WERI-Rb-1 (cell line): Measurements from ENCODE around the gene MMP17.
A peak's percentile ranks its signal among the peaks of the same experiment; 100 is the strongest.

Source experiments
- DNase-seq: peaks from one replicate; pipeline ENCODE4 v3.0.0-alpha.2; 2020
- H3K27ac ChIP-seq: fragments of 250-450 bp; sonication (Bioruptor Pico); 2 replicates; pipeline ENCODE4 v1.5.1; 2020; ENCODE audit warnings: mild to moderate bottlenecking, moderate library complexity
- H3K27me3 ChIP-seq: fragments of 250-450 bp; sonication (Bioruptor Pico); 2 replicates; pipeline ENCODE4 v1.5.1; 2021; ENCODE audit warnings: mild to moderate bottlenecking, low read depth, moderate library complexity; ENCODE audit not compliant: insufficient read depth, severe bottlenecking
- H3K36me3 ChIP-seq: fragments of 250-450 bp; sonication (Bioruptor Pico); 2 replicates; pipeline ENCODE4 v1.5.1; 2020; ENCODE audit warnings: mild to moderate bottlenecking, moderate library complexity
- H3K4me3 ChIP-seq: 2 replicates; pipeline ENCODE4 v1.5.1; 2011; ENCODE audit warnings: low read depth, mild to moderate bottlenecking, control low read depth, low read length
- H3K9me3 ChIP-seq: fragments of 250-450 bp; sonication (Bioruptor Pico); 2 replicates; pipeline ENCODE4 v1.5.1; 2021; ENCODE audit warnings: mild to moderate bottlenecking, moderate library complexity; ENCODE audit not compliant: severe bottlenecking
- CTCF ChIP-seq: IDR thresholded peaks from 2 replicates; pipeline ENCODE4 v1.5.1; 2011; ENCODE audit warnings: low read depth, mild to moderate bottlenecking, control low read depth, inconsistent platforms, low read length

Gene MMP17

GRCh38 chr12:131818821-131819585 is 9.2 kb upstream of the MMP17 start:
- Histone ChIP-seq H3K27ac (no peak overlapping the region), H3K4me3 (no peak overlapping the region), H3K27me3 (no peaks in the 10 kb centered on the region), H3K9me3 (no peaks in the 10 kb centered on the region), H3K36me3 (no peaks in the 10 kb centered on the region)
- DNase-seq, result no peak
- TF ChIP-seq CTCF, result no peak

DNA sequence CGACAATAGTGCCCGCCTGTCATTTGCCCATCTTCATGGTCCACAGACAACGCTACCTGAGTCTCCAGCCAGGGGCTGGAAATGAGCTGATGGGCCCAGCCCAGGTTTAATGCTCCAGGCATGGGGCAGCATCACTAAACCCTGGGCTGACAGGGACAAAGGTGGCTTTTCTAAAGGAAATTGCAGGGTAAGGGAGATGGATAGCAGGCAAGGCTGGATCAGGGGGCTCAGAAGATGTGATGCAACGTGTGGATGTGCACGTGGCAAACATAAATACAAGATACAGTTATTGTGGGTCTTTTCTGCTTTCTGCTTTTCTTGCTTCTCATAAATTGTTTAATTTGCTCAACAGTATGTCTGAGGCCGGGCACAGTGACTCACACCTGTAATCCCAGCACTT is 3.7 kb upstream of the MMP17 start:
- TF ChIP-seq CTCF, result no peak
- H3K27ac ChIP-seq, result no peak overlapping the region
- no peak for DNase-seq
- H3K9me3 ChIP-seq, result no peaks in the 10 kb centered on the region
- no peaks in the 10 kb centered on the region for H3K27me3 ChIP-seq
- no peak overlapping the region for H3K4me3 ChIP-seq
- H3K36me3 ChIP-seq, result no peaks in the 10 kb centered on the region

GRCh38 chr12:131825146-131825892 is 2.9 kb upstream of the MMP17 start:
- no peaks in the 10 kb centered on the region for H3K27me3 ChIP-seq
- H3K9me3 ChIP-seq, result no peaks in the 10 kb centered on the region
- H3K4me3 ChIP-seq, result no peak overlapping the region
- DNase-seq, result no peak
- no peaks in the 10 kb centered on the region for H3K36me3 ChIP-seq
- H3K27ac ChIP-seq, result no peak overlapping the region
- TF ChIP-seq CTCF, result no peak

DNA sequence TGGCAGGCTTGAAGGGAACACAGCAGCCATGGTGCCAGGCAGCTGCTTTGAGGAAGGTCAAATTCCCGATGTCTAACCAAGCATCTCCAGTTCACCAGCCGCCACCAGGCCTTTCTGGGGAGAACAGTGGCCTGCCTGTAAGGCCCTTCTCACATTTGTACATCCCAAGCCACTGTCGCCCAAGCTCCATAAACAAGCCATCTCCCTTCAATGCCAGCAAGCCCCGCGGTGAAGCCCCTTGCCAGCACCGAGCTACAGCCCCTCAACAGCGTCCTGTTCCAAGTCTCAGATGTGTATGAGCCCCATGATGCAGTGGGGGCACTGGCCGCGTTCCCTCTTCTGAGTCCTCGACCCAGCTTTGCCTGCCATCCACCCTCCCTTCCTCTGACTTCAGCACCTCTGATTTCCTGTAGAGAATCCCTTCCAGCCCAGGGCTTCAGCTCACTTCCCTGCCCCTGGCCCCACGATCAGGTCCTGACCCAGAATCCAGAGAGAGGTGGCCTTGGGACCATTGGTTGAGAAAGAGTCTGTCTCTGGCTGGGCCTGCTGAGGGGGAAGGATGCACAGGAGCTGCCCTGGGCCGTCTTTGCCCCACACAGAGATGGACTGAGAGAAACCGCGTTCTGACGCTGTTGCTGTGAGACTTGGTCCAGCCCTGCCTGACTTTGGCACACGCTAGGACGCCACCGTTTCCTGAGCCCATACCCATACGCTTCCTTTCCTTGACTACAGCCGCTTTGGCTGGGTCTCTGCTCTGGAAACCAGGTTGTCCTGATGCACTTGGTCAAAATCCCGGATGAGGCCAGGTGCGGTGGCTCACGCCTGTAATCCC is 1.9 kb upstream of the MMP17 start:
- no peaks in the 10 kb centered on the region for H3K36me3 ChIP-seq
- no peaks in the 10 kb centered on the region for H3K9me3 ChIP-seq
- no peak overlapping the region for H3K27ac ChIP-seq
- no peak for DNase-seq
- TF ChIP-seq CTCF, result no peak
- no peaks in the 10 kb centered on the region for H3K27me3 ChIP-seq
- H3K4me3 ChIP-seq, result no peak overlapping the region

DNA sequence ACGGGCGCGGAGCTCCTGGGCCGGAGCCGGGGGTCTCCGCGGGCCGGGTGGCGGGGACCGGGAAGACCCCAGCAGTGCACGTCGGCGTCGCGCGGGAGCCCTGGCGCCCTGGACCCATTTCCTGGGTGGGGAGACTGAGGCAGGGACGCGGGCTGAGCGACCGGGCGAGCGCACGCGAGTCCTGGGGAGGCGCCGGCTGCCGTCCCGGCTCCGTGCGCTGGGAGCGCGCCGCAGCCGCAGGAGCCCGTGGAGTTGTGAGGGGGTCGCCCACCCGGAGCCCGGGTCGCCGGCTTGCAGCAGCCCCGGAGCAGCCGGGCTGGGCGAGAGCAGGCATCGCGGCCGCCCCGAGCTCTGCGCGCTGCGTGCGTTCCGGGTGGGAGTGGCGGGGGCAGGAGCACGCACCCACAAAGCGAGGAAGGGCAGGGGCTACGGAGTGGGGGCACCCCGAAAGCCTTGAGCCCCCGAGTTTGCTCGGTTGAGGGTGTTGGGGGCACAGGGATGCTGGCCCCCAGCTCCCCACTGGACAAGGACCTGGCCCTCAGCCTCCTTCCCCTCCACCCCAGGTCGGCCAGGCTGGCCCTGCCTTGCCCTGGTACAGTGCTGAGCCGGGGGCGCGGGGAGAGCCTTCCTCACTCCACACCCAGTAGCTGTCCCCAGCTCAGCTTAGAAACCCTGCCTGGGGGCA is 620 bp downstream of the MMP17 start:
- DNase-seq, result peak; percentile 40
- no peaks in the 10 kb centered on the region for H3K27me3 ChIP-seq

More for the DNA sequence above, 620 bp downstream of the MMP17 start:
- TF ChIP-seq CTCF, result no peak
- no peak overlapping the region for H3K27ac ChIP-seq
- H3K9me3 ChIP-seq, result no peaks in the 10 kb centered on the region
- H3K36me3 ChIP-seq, result no peaks in the 10 kb centered on the region
- H3K4me3 ChIP-seq, result peak overlapping the region; percentile 52
